ENCODE measurements around the gene MGRN1.

The MGRN1 gene

GRCh38 chr16:4652561-4652960 lies 27.9 kb downstream of the MGRN1 start:
- DNase-seq (ENCODE audit: low read depth, low spot score) = no peak

GRCh38 chr16:4654011-4654963 lies 29.7 kb downstream of the MGRN1 start:
- no peak for DNase-seq (ENCODE audit: low read depth, low spot score)

GRCh38 chr16:4654964-4655590 lies 30.5 kb downstream of the MGRN1 start:
- DNase-seq (ENCODE audit: low read depth, low spot score) = no peak

GRCh38 chr16:4655801-4656200 lies 31.2 kb downstream of the MGRN1 start:
- DNase-seq (ENCODE audit: low read depth, low spot score) = no peak

- DNase-seq (ENCODE audit: low read depth, low spot score) = no peak
These were observed 31.6 kb downstream of the MGRN1 start for GRCh38 chr16:4656221-4656620.

DNA sequence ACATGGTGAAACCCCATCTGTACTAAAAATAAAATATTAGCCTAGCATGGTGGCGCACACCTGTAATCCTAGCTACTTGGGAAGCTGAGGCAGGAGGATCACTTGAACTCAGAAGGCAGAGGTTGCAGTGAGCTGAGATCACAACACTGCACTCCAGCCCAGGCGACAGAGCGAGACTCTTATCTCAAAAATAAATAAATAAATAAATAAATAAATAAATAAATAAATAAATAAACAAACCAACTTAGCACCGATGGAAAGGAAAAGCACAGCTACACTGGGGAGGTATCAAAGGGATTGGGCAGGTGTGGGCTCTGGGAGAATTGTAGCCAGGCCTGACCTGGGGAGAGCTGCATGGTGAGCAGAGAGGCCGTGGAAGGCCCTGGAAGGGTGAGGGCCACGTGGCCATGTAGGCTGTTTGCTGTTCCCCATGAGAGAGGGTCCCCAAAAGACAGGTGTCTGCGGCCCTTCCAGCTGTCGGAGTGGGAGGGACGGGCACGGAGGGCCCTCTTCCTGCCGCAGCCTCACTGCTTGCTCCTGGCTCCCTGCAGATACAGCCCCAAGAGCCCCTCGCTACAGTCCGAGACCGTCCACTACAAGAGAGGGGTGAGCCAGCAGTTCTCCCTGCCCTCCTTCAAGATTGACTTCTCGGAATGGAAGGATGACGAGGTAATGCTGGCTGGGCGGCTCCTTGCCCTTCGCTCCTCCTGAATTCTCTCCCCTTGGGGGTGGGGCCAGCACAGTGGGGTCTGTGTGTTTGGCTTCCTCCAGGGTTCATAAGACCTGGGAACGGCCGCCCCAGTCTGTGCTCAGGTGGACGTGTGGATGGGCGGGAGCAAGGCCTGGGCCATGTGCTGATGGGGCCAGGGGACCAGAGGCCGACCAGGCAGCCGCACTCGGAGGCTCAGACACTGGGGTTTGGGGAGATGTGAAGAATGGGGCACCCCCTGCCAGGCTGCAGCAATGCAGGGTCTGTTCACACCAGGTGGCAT lies 32.4 kb downstream of the MGRN1 start:
- DNase-seq (ENCODE audit: low read depth, low spot score) = no peak

DNA sequence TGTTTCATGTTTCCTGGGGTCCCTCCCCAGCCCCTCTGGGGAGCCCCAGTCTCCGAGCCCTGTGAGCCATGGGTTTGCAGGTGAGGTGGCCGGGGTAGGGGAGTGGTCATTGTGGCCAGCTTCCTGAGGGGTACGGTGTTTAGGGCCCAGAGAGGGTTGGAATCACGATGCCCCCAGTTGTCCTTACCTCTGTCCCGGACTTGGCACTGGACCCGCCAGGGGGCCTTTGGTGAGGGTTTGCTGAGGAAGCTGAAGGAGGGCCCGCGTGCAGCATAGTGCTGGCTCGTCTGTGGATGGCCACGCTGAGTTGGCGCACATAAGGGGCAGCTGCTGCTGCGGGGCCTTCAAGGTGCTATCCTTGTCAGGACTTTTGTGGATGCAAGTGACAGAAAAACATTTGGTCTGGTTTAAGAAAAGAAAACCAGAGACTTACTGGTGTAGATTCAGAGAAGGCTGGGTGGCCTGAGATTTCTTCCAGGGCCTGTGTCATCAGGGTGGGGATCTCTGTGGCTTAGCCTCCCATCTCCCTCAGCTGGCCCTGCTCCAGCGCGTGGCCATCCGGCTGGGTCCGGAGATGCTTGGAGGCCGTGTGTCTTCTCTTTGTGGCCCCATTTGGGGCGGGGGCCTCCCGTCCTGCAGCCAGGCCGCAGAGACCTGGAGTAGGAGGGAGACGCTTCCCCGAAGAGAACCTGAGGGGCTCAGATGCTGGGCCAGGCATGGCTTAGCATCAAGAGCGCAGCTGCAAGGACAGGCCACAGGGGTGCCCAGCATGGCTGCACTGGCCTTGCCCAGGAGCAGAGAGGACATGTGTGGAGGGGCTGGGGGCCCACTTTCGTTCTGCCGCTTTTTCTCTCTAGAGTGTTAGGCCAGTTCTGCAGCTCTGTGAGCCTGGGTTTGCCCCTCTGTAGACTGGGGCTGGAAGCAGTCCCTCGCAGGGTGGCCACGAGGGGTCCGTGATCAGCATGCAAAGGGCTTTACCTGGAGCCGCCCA lies 35.0 kb downstream of the MGRN1 start:
- no peak for DNase-seq (ENCODE audit: low read depth, low spot score)

DNA sequence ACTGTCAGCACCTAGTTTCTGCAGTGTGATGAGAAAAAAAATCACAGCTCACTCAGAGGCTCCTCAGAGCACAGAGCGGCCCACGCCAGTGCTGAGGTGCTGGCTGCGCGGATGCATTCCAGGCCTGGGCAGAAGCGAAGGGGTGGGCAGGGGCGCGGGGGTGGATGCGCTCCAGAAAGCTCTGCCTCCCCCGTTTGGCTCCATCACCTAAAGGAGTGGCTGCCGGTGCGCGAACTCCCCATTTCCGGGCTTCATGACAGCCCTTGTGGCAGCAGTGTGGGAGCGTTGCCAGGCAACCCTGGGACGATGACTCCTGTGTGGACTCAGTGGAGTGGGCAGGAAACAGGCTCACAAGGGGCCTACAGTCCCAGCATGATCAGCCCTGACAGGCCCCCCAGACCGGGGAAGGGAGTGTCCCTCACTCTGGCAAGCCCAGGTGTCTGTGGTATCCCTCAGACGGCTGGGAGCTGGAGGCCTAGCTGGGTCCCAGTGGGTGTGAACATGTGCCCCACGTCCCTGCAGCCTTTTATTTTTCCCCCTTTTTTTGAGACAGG lies 35.9 kb downstream of the MGRN1 start:
- no peak for DNase-seq (ENCODE audit: low read depth, low spot score)

- DNase-seq (ENCODE audit: low read depth, low spot score) = no peak
These were observed 37.0 kb downstream of the MGRN1 start for GRCh38 chr16:4661661-4662060.

- DNase-seq (ENCODE audit: low read depth, low spot score) = no peak
These were observed 38.8 kb downstream of the MGRN1 start for GRCh38 chr16:4663465-4663776.

GRCh38 chr16:4663777-4664465 lies 39.3 kb downstream of the MGRN1 start:
- DNase-seq (ENCODE audit: low read depth, low spot score) = no peak

DNA sequence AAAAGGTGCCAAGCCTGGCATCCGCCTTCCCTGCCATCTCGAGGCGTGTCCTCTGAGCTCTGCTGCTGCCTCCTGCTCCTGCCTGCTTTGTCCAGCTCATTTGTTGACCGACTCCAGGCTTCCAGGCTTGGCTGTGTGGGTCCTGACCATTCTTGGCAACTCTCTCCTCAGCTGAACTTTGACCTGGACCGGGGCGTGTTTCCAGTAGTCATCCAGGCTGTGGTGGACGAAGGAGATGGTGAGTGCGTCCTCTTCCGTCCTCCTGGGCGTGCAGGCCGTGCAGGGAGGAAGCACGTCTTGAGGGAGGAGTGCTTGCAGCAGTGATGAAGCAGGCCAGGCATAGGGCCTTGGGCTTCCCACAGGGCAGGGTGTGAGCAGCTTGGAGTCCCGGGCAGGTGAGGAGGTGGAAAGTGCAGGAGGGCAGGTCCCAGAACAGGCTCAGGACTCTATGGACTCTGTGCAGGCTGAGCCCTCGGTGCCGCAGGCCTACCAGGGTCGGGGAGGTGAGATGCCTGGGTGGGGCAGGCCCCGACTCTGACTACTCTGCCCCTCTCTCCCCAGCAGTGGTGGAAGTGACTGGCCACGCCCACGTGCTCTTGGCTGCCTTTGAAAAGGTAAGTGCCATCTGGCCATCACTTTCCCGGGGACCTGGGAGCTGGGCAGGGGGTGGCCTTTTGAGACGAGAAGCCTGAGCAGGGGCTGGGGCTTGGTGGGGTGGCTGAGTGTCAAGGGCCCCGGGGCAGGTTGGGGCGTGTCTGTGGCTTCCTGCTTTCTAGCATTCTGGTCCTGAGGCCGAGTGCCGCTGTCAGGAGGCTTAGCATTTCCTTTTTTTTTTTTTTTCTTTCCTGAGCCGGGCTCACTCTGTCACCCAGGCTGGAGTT lies 40.2 kb downstream of the MGRN1 start:
- peak; percentile 42 for DNase-seq (ENCODE audit: low read depth, low spot score)

DNA sequence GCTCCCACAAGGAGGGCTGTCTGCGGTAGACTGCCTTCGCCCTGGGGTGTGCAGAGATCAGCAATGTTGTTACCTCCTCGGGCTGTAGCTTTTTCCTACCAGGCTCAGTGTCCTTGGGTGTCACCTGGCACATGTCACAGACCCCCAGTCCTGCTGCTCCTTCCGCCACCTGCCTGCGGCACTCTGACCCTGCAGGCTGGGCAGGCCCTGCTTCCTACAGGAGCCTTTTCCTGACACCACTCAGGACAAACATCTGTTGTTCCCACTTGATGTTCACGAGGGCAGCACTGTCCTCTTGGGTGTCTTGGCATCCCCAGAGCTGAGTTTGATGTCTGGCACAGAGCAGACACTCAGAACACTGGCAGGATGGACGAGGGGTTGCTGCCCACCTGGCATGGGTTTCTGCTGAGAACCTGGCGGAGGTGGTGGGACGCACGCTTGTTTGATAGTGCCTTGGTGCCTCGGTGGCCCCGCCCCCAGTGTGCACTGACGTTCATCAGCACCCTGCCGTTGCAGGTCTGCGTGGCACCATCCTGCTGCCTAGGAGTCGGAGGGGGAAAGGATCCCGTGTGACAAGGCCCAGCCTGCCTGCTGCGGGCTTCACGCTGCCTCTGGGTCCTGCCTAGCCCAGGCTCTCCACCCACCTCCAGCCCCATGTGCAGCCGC lies 42.0 kb downstream of the MGRN1 start:
- DNase-seq (ENCODE audit: low read depth, low spot score) = no peak

DNA sequence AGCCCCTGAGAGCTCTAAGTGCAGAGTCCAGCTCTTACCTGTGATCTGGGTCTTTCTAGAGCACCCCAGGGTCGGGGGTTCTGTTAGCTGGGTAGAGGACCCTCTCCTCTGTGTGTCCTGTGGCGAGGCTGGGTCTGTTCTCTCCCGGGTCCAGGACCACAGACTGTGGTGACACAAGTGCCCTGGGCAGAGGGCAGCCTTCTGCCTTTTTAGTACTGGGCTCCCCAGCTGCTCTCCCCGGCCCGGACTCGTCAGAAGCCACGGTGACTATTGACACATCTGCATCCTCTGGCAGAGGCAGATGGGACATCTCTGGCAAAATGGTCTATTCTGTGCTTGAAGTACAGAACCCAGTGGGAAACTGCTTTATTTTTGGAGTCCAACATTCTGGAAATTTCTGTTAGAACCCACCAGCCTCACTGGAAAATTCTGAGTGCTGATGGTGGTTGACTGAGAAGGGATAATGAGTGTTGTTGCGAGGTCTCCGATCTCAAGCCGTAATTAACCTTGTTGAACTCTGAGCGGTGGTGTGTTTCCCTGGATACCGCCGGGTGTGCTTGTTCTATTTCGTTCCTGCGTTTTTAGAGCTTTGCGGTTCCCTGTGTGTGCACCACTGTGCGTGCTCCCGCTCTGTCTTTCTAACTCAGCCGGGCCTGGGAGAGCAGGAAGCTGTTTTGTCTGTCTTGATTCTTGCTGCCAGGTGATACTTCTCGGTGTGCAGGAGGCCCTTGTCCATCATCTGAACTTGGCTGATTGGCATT lies 42.8 kb downstream of the MGRN1 start:
- DNase-seq (ENCODE audit: low read depth, low spot score) = no peak

- no peak for DNase-seq (ENCODE audit: low read depth, low spot score)
These were observed 43.8 kb downstream of the MGRN1 start for GRCh38 chr16:4668313-4668960.

- DNase-seq (ENCODE audit: low read depth, low spot score) = peak; percentile 39
These were observed 48.9 kb downstream of the MGRN1 start for GRCh38 chr16:4673387-4674046.

Data from ELF-1 (cell line).